WTC11 (cell line): ENCODE data around the gene CELSR1.

Experiments
- AFF4 ChIP-seq: sonication (generic); formaldehyde crosslinking; IDR thresholded peaks from 2 replicates; pipeline ENCODE4 v1.8.1; 2023; ENCODE audit warnings: mild to moderate bottlenecking, missing genetic modification reagents, borderline replicate concordance
- ATF2 ChIP-seq: sonication (generic); formaldehyde crosslinking; IDR thresholded peaks from 2 replicates; pipeline ENCODE4 v1.8.1; 2022; ENCODE audit warnings: low read depth, missing genetic modification reagents, borderline replicate concordance
- CTCF ChIP-seq: fragments of 200-600 bp; IDR thresholded peaks from 2 replicates; pipeline ENCODE4 v1.8.0; 2022; ENCODE audit warnings: antibody characterized with exemption
- ESRRA ChIP-seq: sonication (generic); formaldehyde crosslinking; IDR thresholded peaks from 2 replicates; pipeline ENCODE4 v1.8.1; 2022; ENCODE audit warnings: mild to moderate bottlenecking, missing genetic modification reagents, borderline replicate concordance
- FOXP4 ChIP-seq: sonication (generic); formaldehyde crosslinking; IDR thresholded peaks from 2 replicates; pipeline ENCODE4 v1.8.0; 2022; ENCODE audit warnings: mild to moderate bottlenecking, missing genetic modification reagents
- JUN ChIP-seq: sonication (generic); formaldehyde crosslinking; IDR thresholded peaks from 2 replicates; pipeline ENCODE4 v1.8.0; 2023; ENCODE audit warnings: mild to moderate bottlenecking, missing genetic modification reagents
- MAX ChIP-seq: sonication (generic); formaldehyde crosslinking; IDR thresholded peaks from 2 replicates; pipeline ENCODE4 v1.8.0; 2022; ENCODE audit warnings: mild to moderate bottlenecking, missing genetic modification reagents
- ZBTB21 ChIP-seq: sonication (generic); formaldehyde crosslinking; IDR thresholded peaks from 2 replicates; pipeline ENCODE4 v1.8.1; 2023; ENCODE audit warnings: mild to moderate bottlenecking, missing genetic modification reagents, borderline replicate concordance
- ZBTB43 ChIP-seq: sonication (generic); formaldehyde crosslinking; IDR thresholded peaks from 2 replicates; pipeline ENCODE4 v1.8.1; 2023; ENCODE audit warnings: mild to moderate bottlenecking, missing genetic modification reagents
- ZNF138 ChIP-seq: sonication (generic); formaldehyde crosslinking; conservative IDR thresholded peaks from 2 replicates; pipeline ENCODE4 v1.8.1; 2022; ENCODE audit warnings: mild to moderate bottlenecking, moderate library complexity, missing genetic modification reagents
- ZNF416 ChIP-seq: fragments of 250-450 bp; sonication (Bioruptor Pico); IDR thresholded peaks from 2 replicates; pipeline ENCODE4 v1.9.0; 2021; ENCODE audit warnings: mild to moderate bottlenecking, inconsistent platforms
- ZSCAN18 ChIP-seq: fragments of 250-450 bp; sonication (Bioruptor Pico); IDR thresholded peaks from 2 replicates; pipeline ENCODE4 v2.1.2; 2022; ENCODE audit warnings: mild to moderate bottlenecking, moderate library complexity

GRCh38 chr22:46380581-46380980, 156.8 kb downstream of the CELSR1 start:
- TF ChIP-seq CTCF, result no peak
- no peak for TF ChIP-seq ZBTB43 (CRISPR knock-in tag)
- TF ChIP-seq ZBTB21 (CRISPR knock-in tag), result no peak
- no peak for TF ChIP-seq JUN
- TF ChIP-seq ESRRA (CRISPR knock-in tag), result no peak
- TF ChIP-seq ZNF138 (CRISPR knock-in tag), result no peak
- TF ChIP-seq ATF2 (CRISPR knock-in tag), result no peak
- no peak for TF ChIP-seq MAX (CRISPR knock-in tag)
- TF ChIP-seq ZSCAN18 (CRISPR knock-in tag), result no peak
- no peak for TF ChIP-seq ZNF416 (CRISPR knock-in tag)
- no peak for TF ChIP-seq FOXP4 (CRISPR knock-in tag)
- no peak for TF ChIP-seq AFF4 (CRISPR knock-in tag)
